Suprapubic skin (tissue), 3 donors: ENCODE measurements around the gene UMAD1.

Source experiments
- POLR2AphosphoS5 ChIP-seq, 3 donors: sonication (generic); formaldehyde crosslinking; IDR thresholded peaks; one replicate each; pipeline ENCODE4 v1.6.1; 2017; ENCODE audit warnings: antibody characterized with exemption in 3 of 3
- TF ChIP-seq, protein P1 (sequence below), 2 donors: fragments of 200-600 bp in 1 of 2; fragments of 450-650 bp in 1 of 2; sonication (generic) in 1 of 2; IDR thresholded peaks; one replicate each; pipeline ENCODE4 v1.5.1; 2016 to 2019; ENCODE audit warnings: antibody characterized with exemption in 2 of 2, mild to moderate bottlenecking in 1 of 2, moderate library complexity in 1 of 2

DNA sequence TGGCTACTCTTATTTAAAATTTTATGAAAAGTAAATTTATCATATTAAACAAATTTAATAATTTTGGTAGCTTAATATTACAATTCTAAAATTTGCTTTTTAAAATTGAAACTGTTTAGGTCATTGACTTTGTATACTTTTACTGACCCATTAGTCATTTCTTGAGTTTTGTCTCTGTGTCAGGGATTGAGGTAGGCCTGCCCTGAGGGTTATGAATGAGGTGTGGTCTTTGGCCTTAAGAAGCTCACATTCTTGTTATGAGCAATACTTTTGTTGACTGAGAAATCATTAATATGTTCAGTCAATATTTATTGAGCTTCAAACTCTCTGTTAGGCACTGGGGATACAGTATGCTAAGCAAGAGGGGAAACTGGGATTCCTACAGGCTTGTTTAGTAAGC is 124.9 kb downstream of the UMAD1 start:
- TF ChIP-seq, protein P1, sequence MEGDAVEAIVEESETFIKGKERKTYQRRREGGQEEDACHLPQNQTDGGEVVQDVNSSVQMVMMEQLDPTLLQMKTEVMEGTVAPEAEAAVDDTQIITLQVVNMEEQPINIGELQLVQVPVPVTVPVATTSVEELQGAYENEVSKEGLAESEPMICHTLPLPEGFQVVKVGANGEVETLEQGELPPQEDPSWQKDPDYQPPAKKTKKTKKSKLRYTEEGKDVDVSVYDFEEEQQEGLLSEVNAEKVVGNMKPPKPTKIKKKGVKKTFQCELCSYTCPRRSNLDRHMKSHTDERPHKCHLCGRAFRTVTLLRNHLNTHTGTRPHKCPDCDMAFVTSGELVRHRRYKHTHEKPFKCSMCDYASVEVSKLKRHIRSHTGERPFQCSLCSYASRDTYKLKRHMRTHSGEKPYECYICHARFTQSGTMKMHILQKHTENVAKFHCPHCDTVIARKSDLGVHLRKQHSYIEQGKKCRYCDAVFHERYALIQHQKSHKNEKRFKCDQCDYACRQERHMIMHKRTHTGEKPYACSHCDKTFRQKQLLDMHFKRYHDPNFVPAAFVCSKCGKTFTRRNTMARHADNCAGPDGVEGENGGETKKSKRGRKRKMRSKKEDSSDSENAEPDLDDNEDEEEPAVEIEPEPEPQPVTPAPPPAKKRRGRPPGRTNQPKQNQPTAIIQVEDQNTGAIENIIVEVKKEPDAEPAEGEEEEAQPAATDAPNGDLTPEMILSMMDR (IDR thresholded peaks at IDR 0.05), result no peak
- TF ChIP-seq POLR2AphosphoS5 (IDR thresholded peaks at IDR 0.05), result no peak
